Activated CD8-positive, alpha-beta memory T cell treated with anti-CD3 and anti-CD28 coated beads for 1 hour (primary cell): Measurements from ENCODE around the gene SHMT2.

Experiments
- DNase-seq, 2 donors: peaks; one replicate each; pipeline ENCODE4 v3.0.0-alpha.2; 2020; ENCODE audit warnings: low read depth in 1 of 2; ENCODE audit errors: extremely low read depth in 1 of 2

SHMT2 gene

DNA sequence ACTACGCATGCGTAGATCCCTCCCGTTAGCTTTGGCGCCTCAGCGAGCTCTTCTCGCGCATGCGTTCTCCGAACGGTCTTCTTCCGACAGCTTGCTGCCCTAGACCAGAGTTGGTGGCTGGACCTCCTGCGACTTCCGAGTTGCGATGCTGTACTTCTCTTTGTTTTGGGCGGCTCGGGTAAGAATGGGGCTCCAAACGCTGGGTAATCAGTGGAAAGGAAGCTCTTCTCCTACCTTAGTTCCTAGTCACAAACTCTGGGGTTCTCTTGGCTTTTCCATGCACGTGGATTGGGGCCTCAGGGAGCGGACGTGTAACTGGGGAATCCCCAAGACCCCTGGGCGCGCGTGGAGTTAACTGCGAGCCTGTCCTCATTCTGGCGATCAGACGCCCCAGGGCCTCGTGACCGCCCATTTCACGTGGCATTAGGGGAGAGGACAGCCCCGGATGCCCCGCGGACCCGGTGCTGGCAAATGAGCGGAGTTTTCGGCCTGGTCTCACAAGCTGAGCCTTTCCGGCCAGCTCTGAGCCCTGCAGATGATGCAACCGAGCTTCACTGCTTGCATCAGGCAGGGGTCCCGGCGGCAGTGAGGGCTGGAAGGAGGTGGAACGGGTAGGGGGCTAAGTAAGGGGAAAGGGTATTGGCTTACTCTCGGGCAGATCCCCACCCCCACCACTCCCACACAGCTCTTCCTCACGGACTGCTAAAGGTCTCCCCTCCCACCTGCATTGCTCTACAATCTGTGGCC, at the start of gene SHMT2:
Gene SHMT2, plus strand, starts transcription at position 78 of the 747 bp plus-strand sequence. Its CDS starts 68 bp downstream, at position 146.
- DNase-seq: peak; percentile 82 to 85

DNA sequence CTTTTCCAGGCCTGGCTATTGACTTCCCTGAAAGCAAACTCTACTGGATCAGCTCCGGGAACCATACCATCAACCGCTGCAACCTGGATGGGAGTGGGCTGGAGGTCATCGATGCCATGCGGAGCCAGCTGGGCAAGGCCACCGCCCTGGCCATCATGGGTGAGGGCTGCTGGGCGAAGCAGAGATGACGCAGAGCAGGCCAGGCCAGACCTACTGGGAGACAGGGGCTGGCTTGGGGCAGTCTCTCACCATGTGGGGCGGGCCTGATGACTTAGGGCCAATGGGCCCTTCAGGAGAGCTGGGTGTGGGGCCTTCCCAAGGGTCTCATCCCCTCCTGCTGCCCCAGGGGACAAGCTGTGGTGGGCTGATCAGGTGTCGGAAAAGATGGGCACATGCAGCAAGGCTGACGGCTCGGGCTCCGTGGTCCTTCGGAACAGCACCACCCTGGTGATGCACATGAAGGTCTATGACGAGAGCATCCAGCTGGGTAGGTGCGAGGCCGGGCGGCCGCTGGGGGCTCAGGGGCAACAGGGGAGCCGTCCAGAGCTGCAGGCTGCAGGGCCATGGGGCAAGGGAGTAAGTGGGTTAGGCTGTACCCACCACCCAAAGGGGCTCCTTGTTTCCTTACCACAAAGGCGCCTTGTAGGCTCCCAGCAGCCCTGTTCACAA, 49.1 kb upstream of the SHMT2 start:
- no peak for DNase-seq

GRCh38 chr12:57181072-57181471, 48.4 kb upstream of the SHMT2 start:
- no peak for DNase-seq

GRCh38 chr12:57181561-57182155, 47.9 kb upstream of the SHMT2 start:
- no peak for DNase-seq

GRCh38 chr12:57182918-57183575, 46.5 kb upstream of the SHMT2 start:
- peak; percentile 41 to 62 for DNase-seq

- DNase-seq: no peak
Measured at GRCh38 chr12:57183939-57184725, 45.4 kb upstream of the SHMT2 start.

DNA sequence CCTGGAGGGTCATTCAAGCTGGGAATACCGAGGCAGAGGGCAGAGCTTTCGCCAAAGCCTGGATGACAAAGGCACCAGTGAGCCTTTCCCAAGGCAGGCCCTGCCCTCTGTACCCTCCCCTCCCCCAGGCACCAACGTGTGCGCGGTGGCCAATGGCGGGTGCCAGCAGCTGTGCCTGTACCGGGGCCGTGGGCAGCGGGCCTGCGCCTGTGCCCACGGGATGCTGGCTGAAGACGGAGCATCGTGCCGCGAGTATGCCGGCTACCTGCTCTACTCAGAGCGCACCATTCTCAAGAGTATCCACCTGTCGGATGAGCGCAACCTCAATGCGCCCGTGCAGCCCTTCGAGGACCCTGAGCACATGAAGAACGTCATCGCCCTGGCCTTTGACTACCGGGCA, 44.1 kb upstream of the SHMT2 start:
- DNase-seq: no peak

DNA sequence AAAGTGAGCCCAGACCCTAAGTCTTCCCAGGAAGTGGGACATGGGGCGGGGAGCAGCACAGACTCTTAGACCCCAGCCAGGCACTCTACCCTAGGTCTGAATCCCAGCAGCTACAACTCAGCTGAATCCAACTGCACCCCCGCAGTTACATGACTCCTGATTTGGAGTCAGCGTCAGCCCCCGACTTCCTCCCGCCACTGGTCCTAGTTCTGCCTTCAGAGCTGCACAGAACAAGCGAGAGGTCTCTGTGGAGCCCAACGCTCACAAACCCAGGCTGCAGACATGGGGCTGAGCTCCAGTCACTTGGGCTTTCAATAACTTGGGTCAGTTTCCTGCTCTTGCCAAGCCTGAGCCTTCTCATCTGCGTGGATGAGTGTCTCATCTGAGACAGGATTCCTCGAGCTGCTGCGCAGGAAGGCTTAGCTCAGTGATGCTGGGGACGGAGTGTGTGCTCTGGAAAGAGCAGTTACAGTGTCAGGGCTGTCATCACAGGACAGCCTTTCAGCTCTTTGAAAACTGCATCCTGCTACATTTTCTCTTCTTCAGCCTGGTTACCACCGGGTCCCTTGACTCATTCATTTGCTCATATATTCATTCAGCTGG, 43.5 kb upstream of the SHMT2 start:
- no peak for DNase-seq

DNA sequence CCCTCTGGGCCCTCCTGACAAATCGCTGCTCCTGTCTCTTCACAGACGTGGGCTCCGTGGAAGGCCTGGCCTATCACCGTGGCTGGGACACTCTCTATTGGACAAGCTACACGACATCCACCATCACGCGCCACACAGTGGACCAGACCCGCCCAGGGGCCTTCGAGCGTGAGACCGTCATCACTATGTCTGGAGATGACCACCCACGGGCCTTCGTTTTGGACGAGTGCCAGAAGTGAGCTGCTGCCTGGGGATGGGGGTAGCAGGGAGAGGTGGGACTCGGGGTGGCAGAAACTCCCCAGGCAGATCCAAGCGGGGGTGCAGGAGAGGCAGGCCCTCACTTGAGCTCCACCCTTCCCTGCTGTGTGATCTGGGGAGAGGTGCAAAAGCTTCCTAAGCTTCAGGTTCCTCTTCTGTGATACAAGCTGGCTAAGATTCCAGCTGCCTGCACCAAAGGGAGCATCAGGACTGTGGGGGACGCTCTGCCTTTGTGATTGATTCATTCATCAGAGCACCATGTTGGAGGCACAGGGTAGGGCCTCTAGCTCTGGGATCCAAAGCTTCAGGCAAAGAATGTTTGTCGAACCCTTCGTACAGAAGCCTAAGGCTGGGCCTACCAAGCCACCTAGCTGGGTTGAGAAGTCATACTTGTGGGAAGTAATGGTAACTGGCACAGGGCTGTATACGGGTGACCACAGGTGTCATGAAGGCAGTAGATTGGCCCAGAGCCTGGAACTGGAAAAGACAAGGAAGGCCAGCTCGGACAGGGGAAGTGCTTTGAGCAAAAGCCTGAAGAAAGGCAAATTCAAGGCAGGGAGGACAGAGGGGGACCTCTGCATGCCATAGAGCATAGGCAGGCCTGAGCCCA, 42.1 kb upstream of the SHMT2 start:
- no peak for DNase-seq

DNA sequence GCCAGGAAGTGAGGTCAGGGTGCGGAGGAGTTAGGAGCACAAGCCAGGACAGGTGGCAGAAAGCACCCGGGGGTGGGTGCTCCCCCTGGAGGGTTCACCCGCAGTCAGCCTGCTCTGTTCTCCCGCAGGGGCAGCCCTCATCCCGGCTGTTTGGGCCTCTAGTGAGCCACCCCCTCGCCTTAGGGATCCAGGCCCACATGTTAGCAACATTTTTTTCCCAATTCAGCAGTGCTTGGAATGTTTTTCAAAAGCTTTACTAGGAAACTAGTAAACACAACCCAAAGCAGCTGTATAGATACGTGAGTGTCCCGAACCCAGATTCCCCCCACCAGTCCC, 41.5 kb upstream of the SHMT2 start:
- no peak for DNase-seq

DNA sequence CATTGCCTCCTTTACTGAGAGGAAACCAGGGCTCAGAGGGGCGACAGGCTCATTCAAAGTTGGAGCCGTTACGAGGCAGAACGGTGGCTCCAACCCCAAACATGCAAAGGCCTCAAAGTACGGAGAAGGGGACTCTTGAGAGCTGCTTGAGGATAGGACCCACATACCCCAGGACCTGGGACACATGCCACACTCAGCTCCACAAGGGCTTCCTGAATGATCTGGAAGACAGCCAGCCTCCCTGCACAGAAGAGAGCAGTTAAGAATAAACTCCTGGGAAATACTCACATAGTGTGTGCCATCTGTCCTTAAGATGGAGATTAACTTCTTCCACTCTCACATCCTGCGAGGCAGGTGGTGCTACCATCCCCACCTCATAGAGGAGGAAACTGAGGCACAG, 39.5 kb upstream of the SHMT2 start:
- DNase-seq: no peak

DNA sequence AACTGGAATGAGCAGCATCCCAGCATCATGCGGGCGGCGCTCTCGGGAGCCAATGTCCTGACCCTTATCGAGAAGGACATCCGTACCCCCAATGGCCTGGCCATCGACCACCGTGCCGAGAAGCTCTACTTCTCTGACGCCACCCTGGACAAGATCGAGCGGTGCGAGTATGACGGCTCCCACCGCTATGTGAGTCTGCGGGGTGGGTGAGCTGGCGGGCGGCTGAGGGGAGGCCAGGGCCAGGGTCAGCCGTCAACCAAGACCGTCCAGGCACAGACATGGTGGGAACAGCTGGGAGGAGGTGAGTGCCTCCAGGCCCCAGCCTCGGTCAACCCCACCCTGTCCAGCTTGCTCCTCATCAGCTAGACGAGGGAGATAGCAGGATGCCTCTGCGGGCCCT, 38.7 kb upstream of the SHMT2 start:
- DNase-seq: no peak

- no peak for DNase-seq
Measured at GRCh38 chr12:57191410-57191809, 38.1 kb upstream of the SHMT2 start.

DNA sequence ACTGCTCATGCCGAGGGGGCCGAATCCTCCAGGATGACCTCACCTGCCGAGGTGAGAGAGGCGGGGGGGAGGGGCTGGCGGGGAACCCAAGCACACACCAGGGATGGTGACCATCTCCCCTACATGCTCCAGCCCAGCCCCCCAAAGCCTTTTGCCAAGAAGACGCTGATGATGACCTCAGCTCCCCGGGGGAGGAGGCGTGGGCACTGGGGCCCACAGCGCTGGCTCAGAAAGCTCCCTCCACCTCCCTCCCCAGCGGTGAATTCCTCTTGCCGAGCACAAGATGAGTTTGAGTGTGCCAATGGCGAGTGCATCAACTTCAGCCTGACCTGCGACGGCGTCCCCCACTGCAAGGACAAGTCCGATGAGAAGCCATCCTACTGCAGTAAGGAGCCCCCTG, 36.6 kb upstream of the SHMT2 start:
- no peak for DNase-seq

- no peak for DNase-seq
Measured at GRCh38 chr12:57193706-57194245, 35.7 kb upstream of the SHMT2 start.

DNA sequence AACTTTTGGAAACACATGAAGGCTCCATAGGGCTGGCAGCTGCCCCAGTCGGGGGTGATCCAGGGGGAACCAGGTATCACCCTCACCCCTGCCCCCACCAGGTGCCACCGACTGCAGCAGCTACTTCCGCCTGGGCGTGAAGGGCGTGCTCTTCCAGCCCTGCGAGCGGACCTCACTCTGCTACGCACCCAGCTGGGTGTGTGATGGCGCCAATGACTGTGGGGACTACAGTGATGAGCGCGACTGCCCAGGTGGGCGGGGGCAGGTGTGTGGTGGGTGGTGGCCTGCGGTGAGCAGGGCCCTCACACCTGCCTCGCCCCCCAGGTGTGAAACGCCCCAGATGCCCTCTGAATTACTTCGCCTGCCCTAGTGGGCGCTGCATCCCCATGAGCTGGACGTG, 35.3 kb upstream of the SHMT2 start:
- no peak for DNase-seq

DNA sequence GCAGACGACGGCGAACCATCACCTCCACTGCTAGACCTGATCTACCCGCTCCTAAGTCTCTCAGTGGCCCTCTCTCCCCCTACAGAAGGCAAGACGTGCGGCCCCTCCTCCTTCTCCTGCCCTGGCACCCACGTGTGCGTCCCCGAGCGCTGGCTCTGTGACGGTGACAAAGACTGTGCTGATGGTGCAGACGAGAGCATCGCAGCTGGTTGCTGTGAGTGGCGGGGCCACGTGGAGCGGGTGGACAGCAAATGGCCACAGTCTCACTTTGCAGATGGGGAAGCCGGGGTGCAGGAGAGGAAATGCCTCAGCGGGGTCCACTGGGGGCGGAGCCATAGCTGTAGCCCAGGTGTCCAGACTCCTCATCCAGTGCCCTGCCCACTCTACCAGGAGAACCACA, 34.3 kb upstream of the SHMT2 start:
- no peak for DNase-seq

DNA sequence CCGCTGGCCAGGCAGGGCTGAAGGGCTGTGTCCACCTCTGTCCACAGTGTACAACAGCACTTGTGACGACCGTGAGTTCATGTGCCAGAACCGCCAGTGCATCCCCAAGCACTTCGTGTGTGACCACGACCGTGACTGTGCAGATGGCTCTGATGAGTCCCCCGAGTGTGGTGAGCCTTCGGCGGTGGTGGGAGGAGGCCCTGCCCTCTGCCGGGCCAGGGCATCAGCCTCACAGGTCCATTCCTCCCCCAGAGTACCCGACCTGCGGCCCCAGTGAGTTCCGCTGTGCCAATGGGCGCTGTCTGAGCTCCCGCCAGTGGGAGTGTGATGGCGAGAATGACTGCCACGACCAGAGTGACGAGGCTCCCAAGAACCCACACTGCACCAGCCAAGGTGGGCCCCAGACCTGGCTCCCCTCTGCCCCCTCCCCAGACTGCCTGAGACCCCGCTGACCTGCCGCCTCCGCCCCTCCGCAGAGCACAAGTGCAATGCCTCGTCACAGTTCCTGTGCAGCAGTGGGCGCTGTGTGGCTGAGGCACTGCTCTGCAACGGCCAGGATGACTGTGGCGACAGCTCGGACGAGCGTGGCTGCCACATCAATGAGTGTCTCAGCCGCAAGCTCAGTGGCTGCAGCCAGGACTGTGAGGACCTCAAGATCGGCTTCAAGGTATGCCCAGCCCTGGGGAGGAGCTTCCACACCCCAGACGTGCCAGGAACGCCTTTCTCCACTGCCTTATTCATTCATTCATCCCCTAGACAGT, 33.7 kb upstream of the SHMT2 start:
- DNase-seq: no peak

DNA sequence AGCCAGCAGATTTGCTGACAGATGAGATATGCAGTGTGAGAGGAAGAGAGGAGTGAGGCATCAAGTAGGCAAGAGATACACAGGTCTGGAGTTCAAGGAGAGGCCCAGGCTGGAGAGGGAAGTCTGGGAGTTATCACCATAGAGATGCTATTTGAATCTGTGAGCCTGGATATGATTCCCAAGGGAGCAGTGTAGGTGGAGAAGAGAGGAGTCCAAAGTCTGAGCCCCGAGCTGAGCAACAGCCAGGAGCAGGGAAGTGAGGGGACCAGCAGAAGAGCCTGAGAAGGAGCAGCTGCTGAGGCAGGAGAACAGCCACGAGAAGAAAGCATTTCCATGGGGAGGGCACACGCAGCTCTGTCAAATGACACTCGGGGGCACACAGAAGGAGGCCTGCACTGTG, 33.1 kb upstream of the SHMT2 start:
- no peak for DNase-seq
